AG20443 (cell line): ENCODE data around the gene PARP3.
A peak's percentile ranks its signal among the peaks of the same experiment; 100 is the strongest.

Experiments
- DNase-seq: peaks from one replicate; pipeline ENCODE4 v3.0.0; 2012; ENCODE audit warnings: low spot score, mixed read lengths

Gene PARP3

DNA sequence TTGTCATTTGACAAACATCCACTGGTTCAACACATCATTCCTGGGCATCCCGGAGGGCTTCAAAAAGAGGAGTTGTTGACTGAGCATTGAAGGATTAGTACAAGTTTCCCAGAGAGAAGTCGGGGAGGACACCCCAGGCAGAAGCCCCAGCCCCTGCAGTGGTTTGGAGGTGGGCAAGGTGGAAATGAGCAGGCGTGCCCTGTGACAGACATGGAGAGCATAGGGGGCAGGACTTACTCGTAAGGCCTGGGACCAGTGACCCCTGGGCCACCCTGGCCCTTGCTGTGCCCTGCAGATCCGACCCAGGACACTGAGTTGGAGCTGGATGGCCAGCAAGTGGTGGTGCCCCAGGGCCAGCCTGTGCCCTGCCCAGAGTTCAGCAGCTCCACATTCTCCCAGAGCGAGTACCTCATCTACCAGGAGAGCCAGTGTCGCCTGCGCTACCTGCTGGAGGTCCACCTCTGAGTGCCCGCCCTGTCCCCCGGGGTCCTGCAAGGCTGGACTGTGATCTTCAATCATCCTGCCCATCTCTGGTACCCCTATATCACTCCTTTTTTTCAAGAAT lies 5.9 kb downstream of the PARP3 start:
- no peak for DNase-seq

DNA sequence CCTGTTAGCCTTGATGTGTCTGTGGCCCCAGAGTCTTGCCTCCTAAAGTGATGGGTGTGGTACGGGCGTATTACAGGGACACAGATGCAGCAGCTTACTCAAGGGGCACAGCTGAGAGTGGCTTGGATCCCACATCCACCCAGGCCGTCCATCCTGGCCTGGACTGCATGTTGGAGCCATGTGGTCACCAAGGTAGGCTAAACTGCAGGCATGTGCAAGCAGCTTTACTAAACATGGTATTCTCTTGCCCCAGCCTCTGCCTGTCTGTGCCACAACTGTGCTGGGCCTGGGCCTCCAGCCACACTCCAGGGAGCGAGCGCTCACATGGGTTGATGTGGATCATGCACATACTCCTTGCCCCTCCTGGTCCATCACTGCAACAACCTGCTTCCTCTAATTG lies 7.0 kb downstream of the PARP3 start:
- DNase-seq = no peak

DNA sequence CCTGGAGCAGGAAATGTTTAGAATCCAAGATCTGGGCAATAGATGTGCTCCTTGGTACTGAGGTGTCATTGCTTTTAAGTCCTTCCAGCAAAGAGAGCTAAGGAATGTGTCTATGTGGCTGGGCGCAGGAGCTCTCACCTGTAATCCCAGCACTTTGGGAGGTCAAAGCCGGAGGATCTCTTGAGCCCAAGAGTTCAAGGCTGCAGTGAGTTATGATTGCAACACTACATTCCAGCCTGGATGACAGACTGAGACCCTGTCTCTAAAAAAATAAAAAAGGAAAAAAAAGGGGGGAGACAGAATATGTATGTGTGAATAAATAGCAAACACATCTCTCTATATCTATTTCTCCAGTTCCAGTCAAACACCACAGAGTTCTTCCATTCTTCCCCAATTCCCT lies 8.7 kb downstream of the PARP3 start:
- DNase-seq = no peak

DNA sequence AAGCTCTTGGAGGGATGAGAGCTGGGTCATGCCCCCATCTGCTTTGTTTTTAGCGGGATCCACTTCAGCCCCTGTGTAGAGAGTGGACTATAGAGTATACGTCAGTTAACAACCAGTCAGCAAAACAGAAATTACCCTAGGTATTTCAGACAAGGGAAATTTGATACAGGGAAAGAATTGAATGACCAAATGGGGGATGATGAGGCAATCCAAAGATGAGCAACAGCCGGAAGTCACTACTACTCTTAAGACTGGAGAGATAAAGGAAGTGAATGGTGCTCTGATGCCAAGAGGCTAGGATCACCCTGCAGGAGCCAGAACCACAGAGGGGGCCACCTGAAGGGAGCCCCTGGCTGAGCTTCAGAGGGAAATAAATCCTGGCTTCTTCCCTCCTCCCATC lies 11.3 kb downstream of the PARP3 start:
- DNase-seq = peak; percentile 62

- DNase-seq = no peak
Observed at GRCh38 chr3:51954105-51954504, 11.9 kb downstream of the PARP3 start.

DNA sequence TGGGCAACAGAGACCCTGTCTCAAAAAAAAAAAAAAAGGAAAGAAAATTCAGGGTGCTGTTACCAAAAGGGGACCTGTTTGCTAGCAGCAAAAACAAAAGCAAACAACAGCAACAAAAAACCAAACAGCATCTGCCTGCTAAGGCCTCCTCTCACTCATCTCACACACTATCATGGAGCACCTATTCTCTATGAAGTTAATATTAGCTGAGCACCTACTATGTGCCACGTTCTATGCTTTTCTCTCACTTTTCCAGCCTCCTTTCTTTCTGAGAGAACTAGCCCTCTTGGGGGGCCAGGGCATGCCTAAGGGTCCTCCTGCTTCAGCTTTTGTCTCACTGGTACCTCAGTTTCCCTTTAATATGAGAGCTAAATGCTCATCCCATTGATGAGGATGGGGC lies 12.6 kb downstream of the PARP3 start:
- no peak for DNase-seq

- DNase-seq = no peak
Observed at GRCh38 chr3:51955175-51955892, 13.2 kb downstream of the PARP3 start, which contains the start of gene GPR62. Gene GPR62 (plus strand): TSS chr3:51955381. CDS start chr3:51955653, 272 bp downstream.

GRCh38 chr3:51955893-51956770 lies 14.0 kb downstream of the PARP3 start:
- peak; percentile 66 for DNase-seq

DNA sequence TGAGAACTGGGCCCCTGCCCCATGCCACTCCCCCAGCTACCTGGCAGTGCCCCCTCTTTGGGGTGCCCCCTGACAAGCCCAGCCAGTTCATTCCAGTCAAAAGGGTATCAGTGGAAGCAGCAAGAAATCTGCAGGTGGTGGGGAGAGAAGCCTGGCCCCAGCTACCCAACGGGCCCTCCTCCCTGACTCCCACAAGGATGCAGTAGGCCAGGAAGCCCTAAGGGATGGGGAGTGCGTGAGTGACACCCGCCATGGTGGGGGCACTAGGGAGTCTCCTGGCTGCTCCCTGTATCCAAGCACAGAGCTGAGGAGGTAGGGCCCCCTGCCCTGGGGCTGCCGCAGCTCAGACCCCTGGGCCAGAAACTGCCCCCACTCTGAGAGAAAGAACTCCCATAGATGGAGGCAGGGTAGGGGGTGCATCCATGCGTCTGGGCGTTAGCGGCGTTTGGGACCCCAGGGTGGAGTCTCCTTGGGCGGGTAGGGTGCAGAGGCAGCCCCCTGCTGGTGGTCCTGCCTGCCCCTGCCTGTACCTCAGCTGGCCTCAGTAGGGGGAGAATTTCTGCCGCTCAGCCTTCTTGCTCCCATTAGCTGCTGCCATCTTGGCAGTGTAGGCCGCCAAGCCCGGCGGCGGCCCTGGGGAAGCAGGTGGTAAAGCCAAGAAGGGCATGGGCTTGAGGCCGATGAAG lies 15.5 kb downstream of the PARP3 start:
- no peak for DNase-seq

GRCh38 chr3:51958603-51959521 lies 16.7 kb downstream of the PARP3 start:
- no peak for DNase-seq

DNA sequence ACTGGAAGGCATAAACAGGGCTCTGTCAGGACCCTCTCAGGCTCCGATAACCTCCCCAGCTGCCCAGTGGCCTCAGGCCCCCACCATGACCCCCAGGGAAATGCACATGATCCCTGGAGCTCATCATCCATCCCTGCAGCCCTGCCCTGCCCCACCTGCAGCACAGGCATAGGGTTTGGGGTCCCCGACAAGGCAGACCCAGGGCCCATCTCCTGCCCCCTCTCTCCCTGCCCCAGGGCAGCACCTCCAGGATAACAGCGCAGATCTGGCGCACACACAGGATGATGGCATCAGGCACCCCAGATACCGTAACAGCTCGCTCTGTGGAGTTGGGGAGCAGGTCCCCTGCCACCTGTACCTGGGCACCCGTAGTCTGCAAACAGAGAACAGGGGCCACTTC lies 17.5 kb downstream of the PARP3 start:
- no peak for DNase-seq

DNA sequence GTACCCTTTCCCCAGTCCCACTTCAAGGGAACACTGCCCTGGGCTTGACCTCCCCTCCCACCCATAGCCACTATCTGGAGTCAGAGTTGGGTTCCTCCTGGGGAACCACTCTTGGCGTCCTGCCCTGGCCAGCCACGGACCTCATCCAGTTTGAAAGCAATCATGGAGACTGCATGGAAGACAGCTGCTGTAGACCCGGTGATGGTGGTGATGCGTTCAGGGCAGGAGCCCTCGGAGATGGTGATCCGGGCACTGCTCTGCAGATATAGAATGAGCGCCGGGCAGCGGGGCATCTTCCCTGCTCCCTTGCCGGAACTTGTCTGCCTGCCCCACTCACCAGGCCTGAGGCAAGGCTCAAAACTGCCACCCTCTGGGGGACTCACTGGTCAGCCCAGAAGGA lies 18.2 kb downstream of the PARP3 start:
- DNase-seq = no peak

DNA sequence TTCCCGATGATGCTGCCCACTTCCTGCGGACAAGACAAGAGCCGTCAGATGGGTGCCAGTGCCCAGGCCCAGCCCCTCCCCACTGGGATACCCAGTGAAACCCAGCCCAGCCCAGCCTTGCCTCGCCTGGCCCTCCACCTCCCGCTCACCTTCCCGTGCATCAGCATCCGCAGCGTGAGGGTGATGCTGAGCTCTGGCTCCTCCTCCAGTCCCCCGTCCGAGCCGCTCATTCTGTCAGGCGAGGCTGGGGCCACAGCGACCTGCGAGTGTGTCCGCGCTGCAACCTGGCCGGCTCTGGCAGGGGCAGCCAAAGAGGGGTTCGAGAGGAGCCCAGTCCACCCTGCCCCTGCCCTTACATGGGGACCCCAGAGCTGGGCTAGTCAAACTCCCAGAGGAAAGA lies 18.8 kb downstream of the PARP3 start:
- DNase-seq = no peak

DNA sequence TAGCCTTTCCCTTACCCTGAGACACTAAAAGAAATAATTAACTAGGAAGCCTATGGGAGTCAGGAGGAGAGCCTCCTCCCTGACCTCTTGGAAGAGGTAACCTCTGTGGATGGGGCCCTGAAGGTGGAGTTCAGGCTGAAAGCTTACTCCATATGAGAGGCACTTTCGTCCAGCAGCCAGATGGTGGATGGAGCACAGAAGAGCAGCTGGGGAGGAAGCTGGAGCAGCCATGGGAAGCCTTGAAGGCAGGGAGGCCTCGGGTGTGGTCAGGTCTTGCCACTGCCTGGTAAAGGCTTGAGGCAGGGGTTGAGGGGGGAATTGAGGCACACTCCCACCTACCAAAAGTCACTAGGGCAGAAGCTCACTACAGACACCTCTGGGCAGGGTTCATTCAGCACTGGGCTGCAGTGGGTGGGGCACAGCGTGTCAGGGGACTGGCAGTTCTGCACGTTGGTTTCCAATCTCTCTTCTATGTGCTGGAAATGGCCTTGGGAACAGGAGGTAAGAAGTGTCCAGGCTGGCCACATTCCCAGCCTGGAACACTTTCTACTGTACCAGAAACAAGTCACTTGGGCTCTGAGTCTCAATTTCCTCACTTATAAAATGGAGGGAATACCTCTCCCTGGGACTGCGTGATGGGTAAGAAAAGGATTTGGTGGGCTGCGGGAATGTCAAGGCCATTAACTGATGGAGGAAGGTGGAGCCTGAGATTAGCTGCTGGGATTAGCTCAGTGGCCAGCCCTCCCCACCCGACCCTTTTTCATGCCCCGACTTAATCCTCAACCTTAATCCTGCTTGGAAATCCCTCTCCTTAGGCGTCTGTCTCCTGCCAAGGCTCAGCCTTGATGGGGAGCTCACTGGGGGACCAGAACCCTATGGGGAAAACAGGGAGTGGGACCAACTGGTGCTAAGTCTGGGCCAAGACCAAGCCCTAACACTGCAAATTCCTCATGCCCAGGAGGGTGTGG lies 19.7 kb downstream of the PARP3 start:
- DNase-seq = no peak

GRCh38 chr3:51962854-51963530 lies 20.8 kb downstream of the PARP3 start:
- no peak for DNase-seq

- no peak for DNase-seq
Observed at GRCh38 chr3:51963951-51964451, 21.8 kb downstream of the PARP3 start.

DNA sequence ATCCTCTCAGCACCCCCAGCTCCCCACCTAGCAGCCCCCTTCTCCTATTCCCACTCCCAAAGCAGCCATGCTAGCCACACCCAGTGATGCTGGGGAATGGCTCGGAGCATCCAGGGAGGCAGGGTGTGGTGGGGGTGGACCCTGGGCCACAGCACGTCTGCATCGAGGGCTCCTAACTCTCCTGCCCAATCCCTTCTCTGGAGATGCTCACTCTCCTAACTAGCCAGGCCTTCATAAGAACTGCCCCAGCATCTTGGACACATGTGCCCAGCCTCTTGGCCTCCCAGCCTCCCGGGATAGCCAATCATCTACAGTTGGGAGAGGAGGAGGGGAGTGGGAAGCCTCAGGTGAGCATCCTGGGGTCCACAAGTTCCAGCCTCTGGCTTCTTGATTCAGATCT lies 22.4 kb downstream of the PARP3 start:
- no peak for DNase-seq

- no peak for DNase-seq
Observed at GRCh38 chr3:51966016-51966415, 23.9 kb downstream of the PARP3 start.

- no peak for DNase-seq
Observed at GRCh38 chr3:51966486-51966885, 24.3 kb downstream of the PARP3 start.
